Measurements from ENCODE around the gene COLEC12.

COLEC12 gene

GRCh38 chr18:354471-354870, 146.0 kb downstream of the COLEC12 start:
- TF ChIP-seq EP300 (IDR thresholded peaks at IDR 0.05; ENCODE audit: borderline replicate concordance): no peak
- no peak for TF ChIP-seq NFIC (IDR thresholded peaks at IDR 0.05)
- TF ChIP-seq YY1 (IDR thresholded peaks at IDR 0.05; ENCODE audit: low read depth): no peak
- no peak for TF ChIP-seq ZBTB7A (IDR thresholded peaks at IDR 0.05; ENCODE audit: low read depth)

GRCh38 chr18:354003-354402, 146.5 kb downstream of the COLEC12 start:
- TF ChIP-seq NFIC (IDR thresholded peaks at IDR 0.05) (no peak), TCF12 (IDR thresholded peaks at IDR 0.05; ENCODE audit: low read depth) (no peak), RAD21 (IDR thresholded peaks at IDR 0.05; ENCODE audit: low read depth) (no peak), USF1 (IDR thresholded peaks at IDR 0.05) (no peak)

- no peak for TF ChIP-seq TAF1 (IDR thresholded peaks at IDR 0.05; ENCODE audit: low read depth)
- TF ChIP-seq CEBPB (IDR thresholded peaks at IDR 0.05): no peak
- TF ChIP-seq TEAD4 (IDR thresholded peaks at IDR 0.05): no peak
- no peak for TF ChIP-seq USF1 (IDR thresholded peaks at IDR 0.05)
- TF ChIP-seq EP300 (IDR thresholded peaks at IDR 0.05; ENCODE audit: borderline replicate concordance): no peak
- no peak for TF ChIP-seq ZBTB7A (IDR thresholded peaks at IDR 0.05; ENCODE audit: low read depth)
- no peak for TF ChIP-seq FOXM1 (IDR thresholded peaks at IDR 0.05; ENCODE audit: borderline replicate concordance, low read depth)
- no peak for TF ChIP-seq MAX (IDR thresholded peaks at IDR 0.05)
Measured at GRCh38 chr18:352438-352837, 148.1 kb downstream of the COLEC12 start.

GRCh38 chr18:350953-351572, 149.4 kb downstream of the COLEC12 start:
- TF ChIP-seq MAX (IDR thresholded peaks at IDR 0.05) (no peak), ZBTB7A (IDR thresholded peaks at IDR 0.05; ENCODE audit: low read depth) (no peak), TCF12 (IDR thresholded peaks at IDR 0.05; ENCODE audit: low read depth) (no peak), EGR1 (IDR thresholded peaks at IDR 0.05) (no peak), CEBPB (IDR thresholded peaks at IDR 0.05) (no peak), TEAD4 (IDR thresholded peaks at IDR 0.05) (no peak), NFIC (IDR thresholded peaks at IDR 0.05) (no peak), REST (IDR thresholded peaks at IDR 0.05; ENCODE audit: low read depth) (no peak), EP300 (IDR thresholded peaks at IDR 0.05; ENCODE audit: borderline replicate concordance) (no peak), TAF1 (IDR thresholded peaks at IDR 0.05; ENCODE audit: low read depth) (no peak), RAD21 (IDR thresholded peaks at IDR 0.05; ENCODE audit: low read depth) (no peak), CREB1 (IDR thresholded peaks at IDR 0.05; ENCODE audit: low read depth) (no peak), USF1 (IDR thresholded peaks at IDR 0.05) (no peak)

GRCh38 chr18:346600-346999, 153.9 kb downstream of the COLEC12 start:
- TF ChIP-seq EP300 (IDR thresholded peaks at IDR 0.05; ENCODE audit: borderline replicate concordance) (no peak), EGR1 (IDR thresholded peaks at IDR 0.05) (no peak), MAX (IDR thresholded peaks at IDR 0.05) (no peak), REST (IDR thresholded peaks at IDR 0.05; ENCODE audit: low read depth) (no peak), TCF12 (IDR thresholded peaks at IDR 0.05; ENCODE audit: low read depth) (no peak), TEAD4 (IDR thresholded peaks at IDR 0.05) (no peak), YY1 (IDR thresholded peaks at IDR 0.05; ENCODE audit: low read depth) (no peak), ZBTB7A (IDR thresholded peaks at IDR 0.05; ENCODE audit: low read depth) (no peak), CREB1 (IDR thresholded peaks at IDR 0.05; ENCODE audit: low read depth) (no peak), FOXM1 (IDR thresholded peaks at IDR 0.05; ENCODE audit: borderline replicate concordance, low read depth) (no peak), USF1 (IDR thresholded peaks at IDR 0.05) (no peak), NFIC (IDR thresholded peaks at IDR 0.05) (no peak), CEBPB (IDR thresholded peaks at IDR 0.05) (no peak), RAD21 (IDR thresholded peaks at IDR 0.05; ENCODE audit: low read depth) (no peak), TAF1 (IDR thresholded peaks at IDR 0.05; ENCODE audit: low read depth) (no peak)
